Measurements from ENCODE around the gene MRPL36.
"Not testable (repeated sequence)": the region's sequence is repeated elsewhere in the genome, so short reads cannot be mapped to it uniquely, and the experiment has no call there.

Gene MRPL36

GRCh38 chr5:1832511-1833250 is 33.0 kb upstream of the MRPL36 start:
- no peak for DNase-seq (ENCODE audit: low read depth)

GRCh38 chr5:1831677-1832313 is 32.2 kb upstream of the MRPL36 start:
- DNase-seq (ENCODE audit: low read depth) = no peak

- DNase-seq (ENCODE audit: low read depth) = no peak
Measured at GRCh38 chr5:1831257-1831656, 31.6 kb upstream of the MRPL36 start.

- DNase-seq (ENCODE audit: low read depth) = no peak
Measured at GRCh38 chr5:1830571-1831228, 31.1 kb upstream of the MRPL36 start.

- DNase-seq (ENCODE audit: low read depth) = no peak
Measured at GRCh38 chr5:1827886-1828397, 28.3 kb upstream of the MRPL36 start.

- no peak for DNase-seq (ENCODE audit: low read depth)
Measured at GRCh38 chr5:1827025-1827885, 27.6 kb upstream of the MRPL36 start.

GRCh38 chr5:1826235-1826980 is 26.8 kb upstream of the MRPL36 start:
- DNase-seq (ENCODE audit: low read depth) = no peak

- DNase-seq (ENCODE audit: low read depth) = no peak
Measured at GRCh38 chr5:1824903-1825841, 25.5 kb upstream of the MRPL36 start.

- DNase-seq (ENCODE audit: low read depth) = no peak
Measured at GRCh38 chr5:1824109-1824821, 24.6 kb upstream of the MRPL36 start.

GRCh38 chr5:1823381-1824034 is 23.9 kb upstream of the MRPL36 start:
- no peak for DNase-seq (ENCODE audit: low read depth)

- no peak for DNase-seq (ENCODE audit: low read depth)
Measured at GRCh38 chr5:1821862-1822261, 22.2 kb upstream of the MRPL36 start.

GRCh38 chr5:1820926-1821325 is 21.3 kb upstream of the MRPL36 start:
- no peak for DNase-seq (ENCODE audit: low read depth)

GRCh38 chr5:1820381-1820780 is 20.7 kb upstream of the MRPL36 start:
- DNase-seq (ENCODE audit: low read depth) = no peak

- DNase-seq (ENCODE audit: low read depth) = no peak
Measured at GRCh38 chr5:1819458-1819857, 19.8 kb upstream of the MRPL36 start.

- no peak for DNase-seq (ENCODE audit: low read depth)
Measured at GRCh38 chr5:1818784-1819183, 19.1 kb upstream of the MRPL36 start.

- no peak for DNase-seq (ENCODE audit: low read depth)
Measured at GRCh38 chr5:1817261-1818043, 17.8 kb upstream of the MRPL36 start.

- DNase-seq (ENCODE audit: low read depth) = not testable (repeated sequence)
Measured at GRCh38 chr5:1816495-1817089, 17.0 kb upstream of the MRPL36 start.

GRCh38 chr5:1815881-1816292 is 16.2 kb upstream of the MRPL36 start:
- no peak for DNase-seq (ENCODE audit: low read depth)

All from stimulated activated CD8-positive, alpha-beta memory T cell treated with anti-CD3 and anti-CD28 coated beads, Interleukin-12 subunit alpha, Interleukin-12 subunit beta, amount 100 ng/mL, for 1 hour (primary cell).